Caco-2 (cell line): ENCODE measurements around the gene PCNX3. TPM values are rescaled to one million over a fixed set of nuclear protein-coding genes. Genes with fewer than 3 reads are reported as not detected.

ENCODE experiments used
- Bru-seq: library from RNA; stranded (reverse); fragments of 400-500 nt; gene quantifications from one replicate; lab custom pipeline; 2021; lab: Mats Ljungman, UMichigan
- BruChase-seq, 2 experiments: library from RNA; stranded (reverse); fragments of 400-500 nt; gene quantifications; one replicate each; lab custom pipeline; 2021; lab: Mats Ljungman, UMichigan
- BruUV-seq: library from RNA; stranded (reverse); fragments of 400-500 nt; replicated peaks from 2 replicates; lab custom pipeline; 2021; lab: Mats Ljungman, UMichigan
- CTCF ChIA-PET: fragments of 300-600 bp; sonication (Branson Sonifier 250); formaldehyde crosslinking; loops from one replicate; lab custom pipeline; 2022; ENCODE audit warnings: antibody characterized with exemption; lab: Charles Lee
- POLR2A ChIA-PET: fragments of 300-600 bp; sonication (Branson Sonifier 250); formaldehyde crosslinking; loops from one replicate; lab custom pipeline; 2022; ENCODE audit warnings: antibody characterized with exemption; lab: Charles Lee
- DNase-seq, 2 experiments: peaks; one replicate each; pipeline versions ENCODE4 v3.0.0 to v3.0.0-alpha.2; 2020 to 2022
- H3K27me3 ChIP-seq: replicated peaks from 2 replicates; pipeline ENCODE4 v1.6.0; 2011; ENCODE audit warnings: low read length; ENCODE audit not compliant: control insufficient read depth, insufficient read depth
- H3K36me3 ChIP-seq: 2 replicates; pipeline ENCODE4 v1.5.1; 2011; ENCODE audit warnings: low read length; ENCODE audit not compliant: control insufficient read depth, insufficient read depth
- H3K4me1 ChIP-seq: fragments of 250-450 bp; sonication (Bioruptor Pico); 2 replicates; pipeline ENCODE4 v1.5.1; 2020; ENCODE audit warnings: mild to moderate bottlenecking
- H3K4me3 ChIP-seq: 2 replicates; pipeline ENCODE4 v1.5.1; 2011; ENCODE audit warnings: low read depth, mild to moderate bottlenecking, control low read depth, low read length
- H3K9me3 ChIP-seq: fragments of 250-450 bp; sonication (Bioruptor Pico); 2 replicates; pipeline ENCODE4 v1.5.1; 2020; ENCODE audit warnings: mild to moderate bottlenecking, moderate library complexity
- H3K27ac Mint-ChIP-seq: one replicate; pipeline ENCODE4 v1.8.0; 2022; ENCODE audit warnings: mixed read lengths; ENCODE audit not compliant: unreplicated experiment
- H3K27me3 Mint-ChIP-seq: one replicate; pipeline ENCODE4 v1.8.0; 2022; ENCODE audit warnings: mixed read lengths; ENCODE audit not compliant: insufficient read depth, unreplicated experiment
- H3K36me3 Mint-ChIP-seq: one replicate; pipeline ENCODE4 v1.8.0; 2022; ENCODE audit warnings: mild to moderate bottlenecking, mixed read lengths; ENCODE audit not compliant: insufficient read depth, unreplicated experiment
- H3K4me1 Mint-ChIP-seq: one replicate; pipeline ENCODE4 v1.8.0; 2022; ENCODE audit warnings: low read depth, mixed read lengths; ENCODE audit not compliant: unreplicated experiment
- H3K4me3 Mint-ChIP-seq: one replicate; pipeline ENCODE4 v1.8.0; 2022; ENCODE audit warnings: mild to moderate bottlenecking, moderate library complexity, mixed read lengths; ENCODE audit not compliant: unreplicated experiment
- H3K9me3 Mint-ChIP-seq: one replicate; pipeline ENCODE4 v1.8.0; 2022; ENCODE audit warnings: mixed read lengths; ENCODE audit not compliant: unreplicated experiment
- intact Hi-C: fragments of 100-400 bp; cut with micrococcal nuclease; formaldehyde crosslinking; loops from one replicate; pipeline ENCODE4 v1.10.0; 2022; ENCODE audit not compliant: unreplicated experiment
- long read RNA-seq: library from polyadenylated mRNA; stranded (forward); transcript quantifications from one replicate; pipeline ENCODE4 v2.0.0, GENCODE V29; 2022
- total RNA-seq: library from RNA; stranded (reverse); gene quantifications from 2 replicates; pipeline ENCODE4 v1.2.3, GENCODE V29; 2022
- TF ChIP-seq, protein P1 (sequence below), 2 experiments: fragments of 200-600 bp in 1 of 2; IDR thresholded peaks; 1 replicate in 1 of 2; 2 replicates in 1 of 2; pipeline versions ENCODE4 v1.5.1 to v1.8.0; 2011 to 2022; ENCODE audit warnings: antibody characterized with exemption in 1 of 2, control low read depth in 1 of 2, inconsistent platforms in 1 of 2, low read depth in 1 of 2, low read length in 1 of 2, mild to moderate bottlenecking in 1 of 2, moderate library complexity in 1 of 2; ENCODE audit not compliant: insufficient read depth in 1 of 2, severe bottlenecking in 1 of 2, unreplicated experiment in 1 of 2

PCNX3 gene
- total RNA-seq (52.7 and 52.8 TPM in 2 replicates), Bru-seq, nascent RNA (percentile 64 among the genes with signal in this experiment), BruChase-seq, experiment 1, labeled RNA remaining after a 2-hour chase (percentile 77 among the genes with signal in this experiment), BruChase-seq, experiment 2, labeled RNA remaining after a 6-hour chase (percentile 88 among the genes with signal in this experiment)
- long read RNA-seq, full-length matches to known transcripts, result 1 of 42 reads
- long read RNA-seq, partial matches to known transcripts, result 28 of 42 reads
- long read RNA-seq, other reads (novel, unspliced or antisense), result 13 of 42 reads

DNA sequence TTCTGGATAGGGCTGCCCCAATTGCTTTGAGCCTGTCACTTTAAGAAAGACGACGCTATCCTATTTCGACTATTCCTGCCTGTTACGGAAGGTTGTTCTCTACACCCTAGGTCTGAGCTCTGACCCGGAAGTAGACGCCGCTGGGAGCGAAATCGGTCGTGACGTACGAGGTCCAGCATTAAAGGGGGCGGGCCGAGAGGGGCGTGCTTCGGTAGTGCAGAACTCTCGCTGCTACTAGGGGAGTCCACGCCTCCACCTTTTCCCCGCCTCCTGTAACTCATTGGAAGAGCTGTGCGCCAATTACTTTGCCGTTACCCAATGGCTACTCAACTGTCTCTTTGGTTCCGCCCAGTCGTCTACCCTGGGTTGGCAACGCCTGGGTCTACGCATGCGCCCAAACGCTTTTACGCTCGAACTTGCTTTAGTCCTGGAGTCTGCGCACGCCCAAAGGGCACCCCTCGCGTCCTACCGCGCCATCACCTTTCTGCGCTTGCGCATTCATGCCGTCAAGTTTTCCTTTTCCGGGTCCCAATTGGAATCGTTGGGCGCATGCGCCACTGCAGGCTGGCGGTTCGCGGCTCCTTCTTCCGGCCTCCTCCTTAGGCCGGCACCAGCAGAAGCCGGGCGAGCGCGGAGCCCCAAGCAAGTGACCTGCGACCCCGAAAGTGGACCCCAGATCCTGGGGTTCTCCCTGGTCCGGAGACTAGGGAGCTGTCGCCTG, at the start of gene PCNX3:
TSS of gene PCNX3 (plus strand) at position 548 of the 721 bp plus-strand sequence. CDS start 536 bp downstream, outside the sequence.
- no TSS peak for BruUV-seq
- CTCF ChIA-PET, result interaction anchor here (0.7 to 1.8 kb wide), 11 partner anchors 22 to 275 kb away, joined by 3 to 8 read pairs (median 3); partner anchors contain the start of genes CCDC85B, FAM89B, FIBP and ZNRD2
- intact Hi-C loops, result loop anchor here (1.0 to 2.0 kb wide), 4 partner anchors 8 to 47 kb away; partner anchors contain the start of genes FAM89B and RELA

GRCh38 chr11:65569164-65569972, 46.2 kb upstream of the PCNX3 start:
- peaks cover 1% of the 10 kb centered on the region for H3K36me3 ChIP-seq
- Mint-ChIP-seq H3K27me3 (no peaks in the 10 kb centered on the region), H3K36me3 (peaks cover 48% of the 10 kb centered on the region), H3K27ac (peak overlapping the region; percentile 97), H3K9me3 (no peaks in the 10 kb centered on the region), H3K4me1 (peaks cover 25% of the 10 kb centered on the region), H3K4me3 (peak overlapping the region; percentile 98)
- POLR2A ChIA-PET, result interaction anchor here (0.9 to 1.1 kb wide), 6 partner anchors 9 to 198 kb away, joined by 3 to 7 read pairs (median 4); partner anchors contain the start of genes NEAT1 and PCNX3
- intact Hi-C loops, result no loop called here
- no peak for DNase-seq
- no peaks in the 10 kb centered on the region for H3K27me3 ChIP-seq
- no peaks in the 10 kb centered on the region for H3K9me3 ChIP-seq
- TF ChIP-seq, protein P1, sequence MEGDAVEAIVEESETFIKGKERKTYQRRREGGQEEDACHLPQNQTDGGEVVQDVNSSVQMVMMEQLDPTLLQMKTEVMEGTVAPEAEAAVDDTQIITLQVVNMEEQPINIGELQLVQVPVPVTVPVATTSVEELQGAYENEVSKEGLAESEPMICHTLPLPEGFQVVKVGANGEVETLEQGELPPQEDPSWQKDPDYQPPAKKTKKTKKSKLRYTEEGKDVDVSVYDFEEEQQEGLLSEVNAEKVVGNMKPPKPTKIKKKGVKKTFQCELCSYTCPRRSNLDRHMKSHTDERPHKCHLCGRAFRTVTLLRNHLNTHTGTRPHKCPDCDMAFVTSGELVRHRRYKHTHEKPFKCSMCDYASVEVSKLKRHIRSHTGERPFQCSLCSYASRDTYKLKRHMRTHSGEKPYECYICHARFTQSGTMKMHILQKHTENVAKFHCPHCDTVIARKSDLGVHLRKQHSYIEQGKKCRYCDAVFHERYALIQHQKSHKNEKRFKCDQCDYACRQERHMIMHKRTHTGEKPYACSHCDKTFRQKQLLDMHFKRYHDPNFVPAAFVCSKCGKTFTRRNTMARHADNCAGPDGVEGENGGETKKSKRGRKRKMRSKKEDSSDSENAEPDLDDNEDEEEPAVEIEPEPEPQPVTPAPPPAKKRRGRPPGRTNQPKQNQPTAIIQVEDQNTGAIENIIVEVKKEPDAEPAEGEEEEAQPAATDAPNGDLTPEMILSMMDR (IDR thresholded peaks at IDR 0.05; ENCODE audit: insufficient read depth in 1 of 2, low read depth in 1 of 2, low read length in 1 of 2, severe bottlenecking in 1 of 2, unreplicated experiment in 1 of 2), result no peak
- CTCF ChIA-PET, result interaction anchor here (0.5 to 3.5 kb wide), 11 partner anchors 9 to 433 kb away, joined by 3 to 23 read pairs (median 4); partner anchors contain the start of genes EIF1AD and PCNX3
- H3K4me3 ChIP-seq, result peak overlapping the region; percentile 99
- peaks cover 25% of the 10 kb centered on the region for H3K4me1 ChIP-seq
- BruUV-seq, result no TSS peak

More for the DNA sequence above, at the start of gene PCNX3:
- Histone ChIP-seq H3K36me3 (peaks cover 8% of the 10 kb centered on the region), H3K9me3 (no peaks in the 10 kb centered on the region), H3K4me3 (peak within 1 kb of the TSS; percentile 91), H3K27me3 (no peaks in the 10 kb centered on the region), H3K4me1 (peaks cover 17% of the 10 kb centered on the region)
- POLR2A ChIA-PET, result interaction anchor here (0.5 to 1.3 kb wide), 12 partner anchors 8 to 1641 kb away, joined by 3 to 11 read pairs (median 4); partner anchors contain the start of genes COX8A, MUS81, NEAT1 and RELA
- H3K9me3 Mint-ChIP-seq, result no peaks in the 10 kb centered on the region
- TF ChIP-seq, protein P1 (IDR thresholded peaks at IDR 0.05; ENCODE audit: insufficient read depth in 1 of 2, low read depth in 1 of 2, low read length in 1 of 2, severe bottlenecking in 1 of 2, unreplicated experiment in 1 of 2), result no peak
- no peaks in the 10 kb centered on the region for H3K27me3 Mint-ChIP-seq
- peak within 1 kb of the TSS; percentile 96 for H3K4me3 Mint-ChIP-seq
- peaks cover 64% of the 10 kb centered on the region for H3K36me3 Mint-ChIP-seq
- DNase-seq, result peak; percentile 100
- peak within 1 kb of the TSS; percentile 96 for H3K27ac Mint-ChIP-seq
- H3K4me1 Mint-ChIP-seq, result peaks cover 24% of the 10 kb centered on the region
